Measurements from ENCODE around the gene NEFH.
"Not testable (repeated sequence)": the region's sequence is repeated elsewhere in the genome, so short reads cannot be mapped to it uniquely, and the experiment has no call there.

The NEFH gene

DNA sequence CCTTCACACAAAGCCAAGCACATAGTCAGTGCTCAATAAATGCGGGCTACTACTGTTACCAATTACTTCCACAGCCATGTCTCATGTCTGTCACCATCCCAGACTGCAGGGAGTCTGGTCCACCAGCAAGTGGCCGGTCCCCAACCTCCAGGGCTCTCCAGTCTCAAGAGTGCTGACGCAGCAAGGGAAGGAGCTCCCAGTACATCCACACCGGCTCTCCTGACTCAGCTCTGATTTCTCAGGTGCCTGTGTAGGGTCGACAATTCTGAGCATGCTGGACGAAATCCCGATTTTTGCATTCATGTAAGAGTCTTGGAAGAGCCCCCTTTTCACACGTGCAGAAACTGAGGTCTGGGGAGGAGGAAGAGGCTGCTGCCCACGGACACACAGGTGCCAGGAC, 10.3 kb upstream of the NEFH start:
- DNase-seq, result no peak

DNA sequence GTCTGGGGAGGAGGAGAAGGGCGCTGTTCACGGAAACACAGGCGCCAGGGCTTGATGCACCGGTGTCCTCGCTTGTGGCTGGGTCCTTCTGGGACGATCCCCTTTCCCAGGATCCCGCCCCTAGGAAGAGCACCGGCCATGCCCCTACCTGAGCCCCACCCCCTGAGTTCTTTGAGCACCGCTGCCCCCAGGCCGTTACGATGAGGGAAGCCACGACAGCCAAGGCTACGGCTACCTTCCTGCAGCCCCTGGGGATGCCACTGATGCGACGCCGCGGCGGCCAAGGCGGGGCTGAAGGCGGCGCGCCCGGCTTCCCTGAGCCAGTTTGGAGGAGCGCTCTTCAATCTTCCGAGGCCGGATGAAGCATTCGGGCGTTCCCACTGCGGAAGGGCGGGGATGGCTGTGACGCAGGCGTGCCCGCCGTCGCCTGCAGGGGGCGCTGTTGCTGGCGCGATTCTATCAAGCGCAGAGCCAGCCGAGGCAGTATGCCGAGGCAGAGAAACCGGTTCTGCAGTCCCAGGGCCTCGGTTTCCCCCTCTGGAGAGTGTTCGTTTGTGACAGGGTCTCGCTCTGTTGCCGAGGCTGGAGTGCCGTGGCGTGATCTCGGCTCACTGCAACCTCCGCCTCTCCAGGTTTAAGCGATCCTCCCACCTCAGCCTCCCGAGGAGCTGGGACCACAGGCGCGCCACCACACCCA, 9.7 kb upstream of the NEFH start:
- peak; percentile 86 for DNase-seq

DNA sequence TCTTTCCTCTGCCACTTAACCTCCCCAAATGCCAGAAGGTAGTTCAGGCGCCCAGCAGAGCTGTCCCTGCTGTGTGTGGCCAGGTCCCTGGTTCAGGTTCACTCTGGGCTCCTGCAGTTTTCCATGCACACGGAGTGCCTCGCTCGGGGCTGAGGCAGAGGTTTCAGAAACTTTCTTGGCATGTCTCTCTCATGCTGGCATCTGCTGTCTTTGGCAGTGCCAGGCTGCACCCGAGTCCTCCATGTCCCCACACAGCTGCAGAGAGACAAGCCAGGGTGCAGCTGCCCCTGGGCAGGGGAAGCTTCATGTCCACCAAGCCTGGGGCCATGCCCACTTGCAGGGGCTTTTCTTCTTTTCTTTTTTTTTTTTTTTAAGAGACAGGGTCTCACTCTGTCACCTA, 7.0 kb upstream of the NEFH start:
- DNase-seq, result no peak

DNA sequence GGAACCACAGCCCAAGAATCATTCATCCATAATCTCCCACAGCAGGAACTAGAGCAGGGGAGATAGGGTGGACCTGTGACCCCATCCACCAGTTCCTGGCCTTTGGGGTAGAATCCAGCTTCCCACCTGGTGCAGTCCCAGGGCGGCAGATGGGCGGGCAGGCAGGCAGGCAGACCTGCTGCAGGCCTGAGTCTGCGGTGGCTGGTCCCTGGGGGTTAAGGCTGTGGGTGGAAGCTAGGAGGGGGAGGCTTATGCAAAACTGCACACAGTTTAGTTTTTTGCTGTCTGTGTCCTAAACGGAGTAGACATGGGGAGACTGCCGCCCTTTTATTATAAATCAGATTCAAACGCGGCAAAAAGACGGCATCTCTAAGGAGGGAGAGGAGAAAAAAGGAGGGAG, 4.5 kb upstream of the NEFH start:
- no peak for DNase-seq

DNA sequence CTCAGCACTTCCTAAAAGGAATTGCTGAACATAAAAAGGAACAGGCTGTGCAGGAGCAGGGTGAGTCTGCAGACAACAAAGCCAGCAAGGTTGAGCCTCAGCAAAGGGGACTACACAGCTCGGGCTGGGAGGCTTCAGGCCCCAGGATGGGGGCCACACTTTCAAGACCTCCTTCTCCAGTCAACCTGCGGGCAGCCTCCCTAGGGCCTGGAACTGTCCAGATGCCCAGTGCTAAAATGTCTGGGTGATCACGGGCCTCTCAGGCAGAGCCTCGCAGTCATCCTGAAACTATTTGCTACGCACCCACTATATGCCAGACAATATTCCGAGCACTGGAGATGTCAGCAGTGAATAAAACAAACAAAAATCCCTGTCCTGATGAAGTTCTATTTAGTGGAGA, 3.9 kb upstream of the NEFH start:
- no peak for DNase-seq

DNA sequence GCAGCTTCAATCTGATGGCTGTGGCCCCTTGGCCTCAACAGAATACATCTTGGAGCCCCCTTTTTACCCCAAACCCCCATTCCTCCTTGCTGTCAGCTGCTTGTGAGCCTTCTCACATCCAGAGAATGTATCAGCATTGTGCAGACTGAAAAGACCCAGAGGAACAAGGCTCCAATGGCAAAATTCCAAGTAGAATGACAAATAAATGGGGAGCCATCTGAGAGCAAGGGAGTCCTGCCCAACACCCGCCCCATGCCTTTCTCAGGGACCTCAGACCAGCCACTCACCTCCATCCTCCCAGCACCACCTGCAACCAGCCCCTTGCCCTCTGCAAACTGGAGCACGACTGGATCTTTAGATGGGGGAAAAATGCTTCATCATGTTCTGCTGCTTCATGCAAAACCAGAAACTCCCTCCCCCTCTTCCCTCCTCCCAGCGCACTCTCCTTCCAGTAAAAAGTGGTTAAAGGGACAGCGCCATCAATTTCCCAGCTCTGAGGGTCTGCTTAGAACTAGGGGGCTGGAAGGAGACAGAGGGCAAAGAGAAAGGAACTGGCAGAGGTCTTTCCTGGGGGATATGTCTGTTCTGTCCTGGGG, 2.2 kb upstream of the NEFH start:
- DNase-seq, result no peak

DNA sequence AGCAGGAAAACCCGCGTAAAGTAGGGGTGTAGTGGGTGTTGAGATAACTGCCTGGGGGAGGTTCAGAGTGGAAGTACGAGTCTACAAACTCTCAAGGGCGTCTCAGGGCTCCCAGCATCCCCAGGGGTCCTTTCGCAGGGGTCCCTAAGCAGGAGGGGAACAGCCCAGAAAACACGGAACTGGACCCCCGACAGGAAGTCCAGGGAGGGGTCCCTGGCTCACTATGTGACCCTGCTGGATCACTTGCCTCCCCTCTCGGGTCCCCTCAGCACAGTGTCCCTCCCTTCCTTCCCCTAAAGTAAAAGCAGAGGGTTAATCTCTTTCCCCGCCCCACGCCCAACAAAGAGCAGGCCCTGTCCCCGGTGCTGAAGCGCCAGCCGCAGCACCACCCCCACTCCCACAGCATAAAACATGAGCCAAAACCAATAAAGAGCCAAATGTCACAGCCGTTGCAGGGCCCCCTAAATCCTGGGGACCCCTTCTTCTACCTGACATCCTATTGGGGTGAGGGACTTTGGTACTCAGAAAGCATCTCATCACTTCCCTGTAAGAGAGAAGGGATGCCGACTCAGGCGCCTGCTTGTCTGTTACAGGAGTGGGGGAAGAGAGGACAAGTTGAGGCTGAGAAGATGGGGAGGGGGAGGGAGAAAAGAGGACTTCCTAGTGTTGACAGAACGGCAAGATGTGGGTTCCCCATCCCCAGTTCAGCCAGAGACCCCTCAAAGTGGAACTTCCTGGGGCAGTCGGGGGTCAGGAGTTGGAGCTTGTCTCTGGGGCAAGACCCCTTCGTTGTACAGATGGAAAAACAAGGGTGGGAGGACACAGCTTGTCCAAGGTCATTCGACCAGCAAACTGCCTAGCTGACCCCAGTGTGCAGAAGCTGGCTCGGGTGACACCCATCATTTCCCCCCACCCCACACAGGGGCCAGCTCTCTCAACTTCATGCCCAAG, 1.4 kb upstream of the NEFH start:
- DNase-seq, result peak; percentile 17

DNA sequence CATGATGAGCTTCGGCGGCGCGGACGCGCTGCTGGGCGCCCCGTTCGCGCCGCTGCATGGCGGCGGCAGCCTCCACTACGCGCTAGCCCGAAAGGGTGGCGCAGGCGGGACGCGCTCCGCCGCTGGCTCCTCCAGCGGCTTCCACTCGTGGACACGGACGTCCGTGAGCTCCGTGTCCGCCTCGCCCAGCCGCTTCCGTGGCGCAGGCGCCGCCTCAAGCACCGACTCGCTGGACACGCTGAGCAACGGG, 169 bp downstream of the NEFH start:
- DNase-seq, result no peak

DNA sequence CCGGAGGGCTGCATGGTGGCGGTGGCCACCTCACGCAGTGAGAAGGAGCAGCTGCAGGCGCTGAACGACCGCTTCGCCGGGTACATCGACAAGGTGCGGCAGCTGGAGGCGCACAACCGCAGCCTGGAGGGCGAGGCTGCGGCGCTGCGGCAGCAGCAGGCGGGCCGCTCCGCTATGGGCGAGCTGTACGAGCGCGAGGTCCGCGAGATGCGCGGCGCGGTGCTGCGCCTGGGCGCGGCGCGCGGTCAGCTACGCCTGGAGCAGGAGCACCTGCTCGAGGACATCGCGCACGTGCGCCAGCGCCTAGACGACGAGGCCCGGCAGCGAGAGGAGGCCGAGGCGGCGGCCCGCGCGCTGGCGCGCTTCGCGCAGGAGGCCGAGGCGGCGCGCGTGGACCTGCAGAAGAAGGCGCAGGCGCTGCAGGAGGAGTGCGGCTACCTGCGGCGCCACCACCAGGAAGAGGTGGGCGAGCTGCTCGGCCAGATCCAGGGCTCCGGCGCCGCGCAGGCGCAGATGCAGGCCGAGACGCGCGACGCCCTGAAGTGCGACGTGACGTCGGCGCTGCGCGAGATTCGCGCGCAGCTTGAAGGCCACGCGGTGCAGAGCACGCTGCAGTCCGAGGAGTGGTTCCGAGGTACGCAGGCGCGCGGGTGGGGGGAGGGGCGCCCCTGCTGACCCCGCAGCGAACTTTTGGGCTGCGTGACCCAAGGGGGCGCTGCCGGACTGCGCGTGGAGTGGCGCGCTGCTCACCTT, 670 bp downstream of the NEFH start:
- DNase-seq, result peak; percentile 67

DNA sequence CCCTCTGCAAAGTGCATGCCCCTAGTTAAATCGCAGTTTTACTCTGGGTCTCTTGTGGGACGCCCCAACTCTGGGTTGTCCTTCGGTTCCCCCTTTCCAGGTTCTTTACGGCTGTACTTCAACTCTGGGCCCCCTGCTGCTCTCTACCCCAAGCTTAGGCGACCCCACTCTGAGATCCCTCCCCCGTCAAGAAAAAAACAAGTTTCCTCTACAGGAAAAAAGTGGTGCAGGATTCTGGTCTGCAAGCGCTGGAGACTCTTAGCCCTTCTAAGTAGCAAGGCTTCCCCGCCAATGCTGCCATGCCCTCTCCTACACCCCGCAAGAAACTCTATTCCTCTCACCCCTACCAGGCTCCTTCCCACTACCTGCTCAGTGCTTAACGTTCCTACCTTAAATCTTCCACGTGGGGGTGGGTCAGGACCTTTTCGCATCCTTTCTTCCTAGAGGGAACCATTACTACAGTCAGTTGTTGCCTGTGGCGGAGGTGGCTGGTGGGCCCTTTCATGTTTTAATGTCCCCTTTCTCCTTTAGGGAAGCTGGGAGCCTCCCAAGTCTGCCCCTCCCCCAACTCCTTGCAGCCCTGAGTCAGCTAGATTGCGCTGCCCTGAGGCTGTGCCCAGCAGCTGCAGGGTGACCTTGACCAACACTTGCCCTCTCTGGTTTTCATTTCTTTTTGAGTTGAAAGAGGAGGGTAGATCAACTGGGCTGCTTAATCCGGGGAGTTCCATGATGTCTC, 1.4 kb downstream of the NEFH start:
- DNase-seq, result no peak

DNA sequence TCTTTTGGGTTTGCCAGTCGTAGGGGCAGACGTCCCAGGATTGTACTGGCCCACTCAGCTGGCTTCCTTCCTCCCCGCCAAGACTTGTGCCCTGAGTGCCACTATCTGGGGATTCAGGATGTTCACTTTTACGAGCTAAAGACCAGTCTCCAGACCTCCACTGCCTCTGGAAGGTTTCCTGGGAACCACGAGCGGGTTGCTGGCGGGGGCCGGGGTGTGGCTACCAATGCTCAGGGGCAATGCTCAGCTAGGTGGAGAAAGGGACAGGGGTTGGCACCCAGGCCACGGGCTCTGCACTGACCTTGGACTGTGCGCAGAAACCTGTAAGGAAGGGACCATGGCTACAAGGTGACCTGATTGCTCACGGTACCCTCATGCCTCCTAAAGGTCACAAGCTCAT, 2.2 kb downstream of the NEFH start:
- no peak for DNase-seq

DNA sequence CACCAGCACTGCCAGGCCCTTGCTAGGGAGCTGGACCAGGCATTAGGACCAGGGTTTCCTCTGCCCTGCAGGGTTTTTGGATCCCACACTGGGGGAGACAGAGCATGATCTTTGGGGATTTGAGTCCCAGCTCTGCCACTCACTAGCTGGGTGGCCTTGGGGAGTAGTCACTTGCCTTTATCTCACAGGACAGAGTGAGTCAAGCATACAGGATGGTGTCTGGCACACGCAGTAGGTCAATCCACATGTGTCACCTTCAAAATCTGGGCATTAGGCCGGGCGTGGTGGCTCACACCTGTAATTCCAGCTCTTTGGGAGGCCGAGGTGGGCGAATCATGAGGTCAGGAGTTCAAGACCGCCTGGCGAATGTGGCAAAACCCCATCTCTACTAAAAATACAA, 2.7 kb downstream of the NEFH start:
- DNase-seq, result no peak

DNA sequence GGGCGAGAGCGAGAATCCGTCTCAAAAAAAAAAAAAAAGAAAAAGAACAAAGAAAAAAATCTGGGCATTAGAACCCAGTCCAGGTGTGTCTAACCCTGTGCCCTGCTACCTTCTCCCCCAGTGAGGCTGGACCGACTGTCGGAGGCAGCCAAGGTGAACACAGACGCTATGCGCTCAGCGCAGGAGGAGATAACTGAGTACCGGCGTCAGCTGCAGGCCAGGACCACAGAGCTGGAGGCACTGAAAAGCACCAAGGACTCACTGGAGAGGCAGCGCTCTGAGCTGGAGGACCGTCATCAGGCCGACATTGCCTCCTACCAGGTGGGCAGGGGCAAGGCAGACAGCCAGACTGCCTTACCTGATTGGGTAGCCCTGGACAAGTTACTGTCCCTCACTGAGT, 3.2 kb downstream of the NEFH start:
- DNase-seq, result no peak

DNA sequence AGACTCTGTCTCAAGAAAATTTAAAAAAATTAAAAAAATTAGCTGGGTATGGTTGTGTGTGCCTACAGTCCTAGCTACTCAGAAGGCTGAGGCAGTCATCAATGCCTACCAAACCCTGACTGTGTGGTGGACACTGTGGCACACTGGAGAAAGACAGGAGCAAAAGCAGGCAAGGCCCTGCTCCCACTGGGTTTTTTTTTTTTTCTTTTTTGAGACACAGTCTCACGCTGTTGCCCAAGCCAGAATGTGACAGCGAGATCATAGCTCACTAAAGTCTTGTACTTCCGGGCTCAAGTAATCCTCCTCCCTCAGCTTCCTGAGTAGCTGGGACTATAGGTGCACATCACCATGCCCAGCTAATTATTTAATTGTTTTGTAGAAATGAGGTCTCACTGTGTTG, 4.6 kb downstream of the NEFH start:
- DNase-seq, result no peak

DNA sequence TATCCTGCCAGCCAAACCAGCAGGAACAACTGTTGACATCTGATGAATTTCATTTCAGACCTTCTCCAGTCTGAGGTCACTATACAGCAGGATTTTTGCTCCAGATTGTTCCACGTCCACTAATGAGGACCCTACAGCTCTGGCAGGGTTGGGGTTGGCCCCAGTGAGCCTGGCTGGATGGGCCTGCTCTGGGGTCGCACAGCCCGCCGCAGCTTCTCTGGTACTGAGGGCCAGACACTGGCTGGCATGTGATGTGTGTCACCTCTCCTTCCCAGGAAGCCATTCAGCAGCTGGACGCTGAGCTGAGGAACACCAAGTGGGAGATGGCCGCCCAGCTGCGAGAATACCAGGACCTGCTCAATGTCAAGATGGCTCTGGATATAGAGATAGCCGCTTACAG, 5.4 kb downstream of the NEFH start:
- DNase-seq, result no peak

DNA sequence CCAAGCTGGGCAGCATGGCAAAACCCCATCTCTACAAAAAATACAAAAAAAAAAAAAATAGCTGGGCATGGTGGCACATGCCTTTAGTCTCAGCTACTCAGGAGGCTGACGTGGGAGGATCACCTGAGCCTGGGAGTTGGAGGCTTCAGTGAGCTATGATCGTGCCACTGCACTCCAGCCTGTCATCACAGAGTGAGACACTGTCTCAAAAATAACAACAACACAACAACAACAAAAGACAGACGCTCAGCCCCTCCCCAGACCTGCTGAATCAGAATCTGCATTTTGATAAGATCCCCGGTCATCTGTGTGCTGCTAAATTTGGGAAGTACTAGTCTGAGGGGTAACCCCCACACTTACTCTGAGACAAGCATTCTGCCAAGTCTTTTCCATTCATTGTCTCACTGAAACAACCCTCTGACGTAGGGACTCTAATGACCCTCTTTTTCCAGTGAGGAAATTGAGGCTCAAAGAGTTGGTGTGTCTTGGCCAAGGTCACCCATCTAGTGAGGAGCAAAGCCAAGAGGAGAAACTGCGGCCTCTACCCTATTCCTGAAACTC, 7.5 kb downstream of the NEFH start:
- no peak for DNase-seq

DNA sequence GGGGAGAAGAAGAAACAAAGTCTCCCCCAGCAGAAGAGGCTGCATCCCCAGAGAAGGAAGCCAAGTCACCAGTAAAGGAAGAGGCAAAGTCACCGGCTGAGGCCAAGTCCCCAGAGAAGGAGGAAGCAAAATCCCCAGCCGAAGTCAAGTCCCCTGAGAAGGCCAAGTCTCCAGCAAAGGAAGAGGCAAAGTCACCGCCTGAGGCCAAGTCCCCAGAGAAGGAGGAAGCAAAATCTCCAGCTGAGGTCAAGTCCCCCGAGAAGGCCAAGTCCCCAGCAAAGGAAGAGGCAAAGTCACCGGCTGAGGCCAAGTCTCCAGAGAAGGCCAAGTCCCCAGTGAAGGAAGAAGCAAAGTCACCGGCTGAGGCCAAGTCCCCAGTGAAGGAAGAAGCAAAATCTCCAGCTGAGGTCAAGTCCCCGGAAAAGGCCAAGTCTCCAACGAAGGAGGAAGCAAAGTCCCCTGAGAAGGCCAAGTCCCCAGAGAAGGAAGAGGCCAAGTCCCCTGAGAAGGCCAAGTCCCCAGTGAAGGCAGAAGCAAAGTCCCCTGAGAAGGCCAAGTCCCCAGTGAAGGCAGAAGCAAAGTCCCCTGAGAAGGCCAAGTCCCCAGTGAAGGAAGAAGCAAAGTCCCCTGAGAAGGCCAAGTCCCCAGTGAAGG, 9.2 kb downstream of the NEFH start:
- not testable (repeated sequence) for DNase-seq

DNA sequence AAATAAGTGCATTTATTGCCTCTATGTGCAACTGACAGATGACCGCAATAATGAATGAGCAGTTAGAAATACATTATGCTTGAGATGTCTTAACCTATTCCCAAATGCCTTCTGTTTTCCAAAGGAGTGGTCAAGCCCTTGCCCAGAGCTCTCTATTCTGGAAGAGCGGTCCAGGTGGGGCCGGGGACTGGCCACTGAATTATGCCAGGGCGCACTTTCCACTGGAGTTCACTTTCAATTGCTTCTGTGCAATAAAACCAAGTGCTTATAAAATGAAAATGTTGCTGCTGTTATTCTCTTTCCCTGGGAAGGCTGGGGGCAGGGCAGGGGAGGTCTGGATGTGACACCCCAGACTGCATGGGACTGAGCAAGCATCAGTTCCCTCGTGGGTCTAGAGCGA, 11.0 kb downstream of the NEFH start:
- no peak for DNase-seq

DNA sequence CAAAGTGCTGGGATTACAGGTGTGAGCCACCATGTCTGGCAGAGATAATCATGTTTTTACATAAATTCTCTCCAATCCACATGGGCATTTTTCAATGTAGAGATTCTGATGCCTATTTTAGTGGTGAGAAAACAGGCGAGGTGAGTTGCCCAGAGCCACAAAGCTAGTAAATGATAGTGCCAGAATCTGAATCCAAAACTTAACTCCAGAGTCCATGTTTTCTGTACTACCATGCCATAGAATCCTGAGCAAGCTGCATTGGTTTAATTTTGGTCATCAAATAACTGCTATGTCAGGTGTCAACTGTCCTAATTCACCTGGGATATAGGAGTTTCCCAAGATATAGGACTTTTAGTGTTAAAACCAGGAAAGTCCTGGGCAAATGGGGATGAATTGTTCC, 13.6 kb downstream of the NEFH start:
- no peak for DNase-seq

DNA sequence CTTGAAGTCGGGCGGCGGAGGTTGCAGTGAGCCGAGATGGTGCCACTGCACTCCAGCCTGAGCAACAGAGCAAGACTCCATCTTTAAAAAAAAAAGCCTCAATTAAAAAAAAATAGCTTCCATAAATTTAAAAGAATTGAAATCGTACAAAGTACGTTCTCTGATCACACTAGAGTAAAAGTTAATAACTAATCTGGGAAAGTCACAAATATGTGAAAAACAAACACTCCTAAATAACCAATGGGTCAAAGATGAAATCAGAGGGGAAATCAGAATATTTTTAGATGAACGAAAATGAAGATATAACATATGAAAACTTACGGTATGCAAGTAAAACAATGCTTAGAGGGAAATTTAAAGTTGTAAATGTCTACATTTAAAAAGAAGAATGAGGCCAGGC, 19.8 kb downstream of the NEFH start:
- no peak for DNase-seq

DNA sequence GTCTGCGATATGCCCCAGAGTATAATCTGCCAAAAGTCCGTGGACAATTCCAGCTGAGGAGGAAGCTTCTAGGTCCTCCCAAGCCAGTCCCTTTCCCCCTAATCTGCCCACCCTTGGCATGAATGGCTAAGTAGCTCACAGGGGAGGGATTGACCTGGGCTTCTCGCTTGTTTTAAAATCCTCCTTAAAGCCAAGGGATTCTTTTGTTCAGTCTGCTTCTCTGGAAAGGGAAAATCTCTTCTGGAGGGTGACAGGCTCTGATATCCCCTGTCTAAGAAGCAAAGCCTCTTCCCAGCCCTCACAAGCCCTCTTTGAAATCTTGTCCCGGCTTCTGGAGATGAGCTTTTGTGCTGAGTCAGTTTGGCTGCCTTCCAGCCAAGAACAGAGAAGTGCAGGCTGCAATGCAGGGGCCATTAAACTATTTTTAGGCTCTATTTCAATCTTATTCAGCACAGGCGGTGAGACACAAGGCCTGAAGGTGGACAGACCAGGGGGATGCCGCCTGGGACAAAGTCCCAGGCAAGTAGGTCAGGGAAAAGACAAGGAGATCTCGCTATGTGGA, 23.9 kb downstream of the NEFH start:
- no peak for DNase-seq

DNA sequence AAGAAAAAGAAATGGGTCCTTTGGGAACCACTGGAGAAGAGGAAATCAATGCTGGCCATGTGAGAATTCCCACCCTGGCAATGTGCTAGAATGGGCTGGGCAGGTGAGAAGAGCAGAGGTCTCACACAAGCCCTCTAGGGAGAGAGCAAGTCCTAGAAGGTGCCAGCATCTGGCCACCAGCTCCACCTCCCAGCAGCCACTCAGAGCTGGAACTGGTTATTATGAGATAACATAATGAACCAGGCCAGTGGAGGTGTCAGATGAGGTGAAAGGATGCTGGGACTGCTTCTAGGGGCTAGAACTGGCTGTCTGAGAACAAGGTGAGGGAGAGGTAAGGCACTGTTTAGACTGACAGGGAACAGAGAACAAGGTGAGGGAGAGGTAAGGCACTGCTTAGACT, 29.3 kb downstream of the NEFH start:
- DNase-seq, result no peak

Data from activated CD4-positive, alpha-beta T cell treated with anti-CD3 and anti-CD28 coated beads, Interleukin-2, Interleukin-6, amounts not matched to agents 100 ng/mL and 50 ng/mL, durations not matched to agents 16 hours and 8 hours (primary cell).